Lower leg skin (tissue), 4 donors: Measurements from ENCODE around the gene MYRF. TPM values are rescaled to one million over a fixed set of nuclear protein-coding genes. Genes with fewer than 3 reads are reported as not detected.

Experiments used
- DNase-seq, 2 donors: peaks; one replicate each; pipeline ENCODE4 v3.0.0-alpha.2; 2019; ENCODE audit warnings: low spot score in 2 of 2
- H3K4me3 ChIP-seq: fragments of 200-600 bp; sonication (generic); 2 replicates; pipeline ENCODE4 v1.5.1; 2017; ENCODE audit warnings: mild to moderate bottlenecking, low read depth; ENCODE audit not compliant: poor library complexity, severe bottlenecking
- POLR2A ChIP-seq, 2 donors: fragments of 450-650 bp; IDR thresholded peaks; one replicate each; pipeline ENCODE4 v1.6.1; 2016 to 2017; ENCODE audit warnings: antibody characterized with exemption in 2 of 2, mild to moderate bottlenecking in 1 of 2, moderate library complexity in 1 of 2
- WGBS, 2 donors: methylation state at CpG; one replicate each; pipeline ENCODE4 v1.1.5; 2018; 5-methylcytosine and 5-hydroxymethylcytosine counted together
- intact Hi-C: fragments of 100-400 bp; cut with DNase I; formaldehyde crosslinking; loops from one replicate; pipeline ENCODE4 v1.15.0; 2023; ENCODE audit warnings: low total_unique reads
- total RNA-seq, 4 donors: library from RNA; depleted of rRNA; stranded (reverse); fragments of >200 nt; gene quantifications; one replicate each; pipeline ENCODE4 v1.1.0, GENCODE V29; 2016
- TF ChIP-seq, protein P1 (sequence below), 3 donors: fragments of 450-650 bp; IDR thresholded peaks; one replicate each; pipeline ENCODE4 v1.5.1; 2016; ENCODE audit warnings: antibody characterized with exemption in 3 of 3, mild to moderate bottlenecking in 3 of 3, moderate library complexity in 2 of 3

MYRF gene
- total RNA-seq, 4 donors from 2014 or later, result 0.23 to 2.6 (median 1.4) TPM; not detected in 1

DNA sequence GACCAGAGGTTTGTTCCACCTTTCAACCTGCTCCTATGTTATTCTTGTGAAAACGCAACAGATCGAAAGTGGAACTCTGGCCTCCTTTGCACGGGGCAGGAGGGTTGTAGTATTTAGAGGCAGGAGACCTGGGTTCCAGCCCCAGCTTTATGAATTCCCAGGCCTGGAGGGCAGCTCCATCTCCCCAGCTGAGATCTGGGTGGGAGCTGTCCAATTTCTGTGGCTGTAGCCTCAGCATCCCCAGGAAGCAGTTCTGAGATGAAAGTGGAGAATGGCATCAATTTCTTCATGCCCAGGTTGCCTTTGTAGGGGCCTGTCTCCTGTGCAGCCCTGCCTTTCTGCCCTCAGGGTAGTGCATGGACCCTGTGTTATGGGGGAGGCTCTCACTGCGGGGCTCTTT, 79.8 kb downstream of the MYRF start:
- 87 to 94% methylated on average over 4 of the region's 4 CpGs for WGBS, 2 donors
- no peak for TF ChIP-seq POLR2A (IDR thresholded peaks at IDR 0.05)
- TF ChIP-seq, protein P1, sequence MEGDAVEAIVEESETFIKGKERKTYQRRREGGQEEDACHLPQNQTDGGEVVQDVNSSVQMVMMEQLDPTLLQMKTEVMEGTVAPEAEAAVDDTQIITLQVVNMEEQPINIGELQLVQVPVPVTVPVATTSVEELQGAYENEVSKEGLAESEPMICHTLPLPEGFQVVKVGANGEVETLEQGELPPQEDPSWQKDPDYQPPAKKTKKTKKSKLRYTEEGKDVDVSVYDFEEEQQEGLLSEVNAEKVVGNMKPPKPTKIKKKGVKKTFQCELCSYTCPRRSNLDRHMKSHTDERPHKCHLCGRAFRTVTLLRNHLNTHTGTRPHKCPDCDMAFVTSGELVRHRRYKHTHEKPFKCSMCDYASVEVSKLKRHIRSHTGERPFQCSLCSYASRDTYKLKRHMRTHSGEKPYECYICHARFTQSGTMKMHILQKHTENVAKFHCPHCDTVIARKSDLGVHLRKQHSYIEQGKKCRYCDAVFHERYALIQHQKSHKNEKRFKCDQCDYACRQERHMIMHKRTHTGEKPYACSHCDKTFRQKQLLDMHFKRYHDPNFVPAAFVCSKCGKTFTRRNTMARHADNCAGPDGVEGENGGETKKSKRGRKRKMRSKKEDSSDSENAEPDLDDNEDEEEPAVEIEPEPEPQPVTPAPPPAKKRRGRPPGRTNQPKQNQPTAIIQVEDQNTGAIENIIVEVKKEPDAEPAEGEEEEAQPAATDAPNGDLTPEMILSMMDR (IDR thresholded peaks at IDR 0.05), result no peak
- no peak for DNase-seq
- intact Hi-C loops, result no loop called here
- no peak overlapping the region for H3K4me3 ChIP-seq

DNA sequence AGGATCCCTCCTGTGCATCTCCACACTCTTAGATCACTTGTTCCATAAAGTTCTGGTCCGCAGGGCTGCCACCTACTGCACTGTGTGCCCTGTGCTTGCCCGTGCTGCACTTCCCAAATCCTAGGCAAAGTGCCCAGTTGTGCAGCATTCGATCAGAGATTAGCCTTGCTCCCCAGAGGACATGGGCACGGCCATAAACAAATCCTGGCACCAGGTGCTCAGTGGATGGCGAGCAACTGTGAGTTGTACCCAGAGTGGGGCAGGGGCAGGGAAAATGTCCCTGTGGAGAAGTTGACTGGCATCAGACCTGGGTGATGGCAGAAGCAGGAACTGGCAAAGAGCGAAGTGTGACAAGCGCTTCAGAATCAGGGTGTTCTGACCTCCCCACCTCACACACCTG, 80.3 kb downstream of the MYRF start:
- intact Hi-C loops, result no loop called here
- H3K4me3 ChIP-seq, result no peak overlapping the region
- 63 to 64% methylated on average over 7 of the region's 7 CpGs for WGBS, 2 donors
- TF ChIP-seq, protein P1 (IDR thresholded peaks at IDR 0.05), result no peak
- TF ChIP-seq POLR2A (IDR thresholded peaks at IDR 0.05), result no peak
- no peak for DNase-seq

DNA sequence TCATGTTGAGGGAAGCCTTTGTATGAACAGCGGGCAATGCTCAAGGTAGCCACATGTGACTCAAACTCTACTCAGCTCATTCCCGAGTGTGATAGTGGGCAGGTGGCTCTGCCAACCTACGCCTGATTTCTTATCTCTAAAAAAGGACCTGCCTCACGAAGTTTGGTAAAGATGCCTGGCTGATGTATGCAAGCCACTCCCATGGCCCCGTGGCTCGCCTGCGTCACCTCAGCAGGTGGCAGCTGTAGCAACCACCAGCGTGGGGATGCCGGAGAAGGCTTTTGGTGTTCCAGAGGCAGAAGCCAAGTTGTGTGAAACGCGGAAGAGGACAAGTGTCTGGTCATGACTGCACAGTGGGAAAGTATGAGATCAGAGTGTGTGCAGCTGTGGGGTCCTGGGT, 81.0 kb downstream of the MYRF start:
- intact Hi-C loops, result no loop called here
- no peak overlapping the region for H3K4me3 ChIP-seq
- no peak for DNase-seq
- no peak for TF ChIP-seq POLR2A (IDR thresholded peaks at IDR 0.05)
- TF ChIP-seq, protein P1 (IDR thresholded peaks at IDR 0.05), result no peak
- WGBS, 2 donors, result 78 to 85% methylated on average over 11 of the region's 11 CpGs

DNA sequence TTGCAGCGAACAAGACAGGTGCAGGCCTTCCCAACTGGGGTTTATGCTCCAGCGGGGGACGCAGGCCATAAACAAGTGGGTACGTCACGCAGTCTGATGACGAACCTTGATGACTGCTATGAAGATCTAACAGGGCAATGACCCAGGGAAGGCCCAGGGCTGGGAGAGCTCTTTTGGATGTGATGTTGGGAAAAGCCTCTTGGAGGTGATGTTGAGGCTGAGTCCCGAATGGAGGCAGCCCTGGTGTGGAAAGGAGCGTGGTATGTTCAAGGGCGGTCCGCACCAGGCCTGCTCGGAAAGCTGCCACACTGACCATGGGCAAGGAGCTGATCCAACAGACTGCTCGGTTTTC, 81.5 kb downstream of the MYRF start:
- DNase-seq, result no peak
- WGBS, 2 donors, result 91 to 93% methylated on average over 12 of the region's 12 CpGs
- intact Hi-C loops, result no loop called here
- TF ChIP-seq, protein P1 (IDR thresholded peaks at IDR 0.05), result no peak
- TF ChIP-seq POLR2A (IDR thresholded peaks at IDR 0.05), result no peak
- H3K4me3 ChIP-seq, result no peak overlapping the region

DNA sequence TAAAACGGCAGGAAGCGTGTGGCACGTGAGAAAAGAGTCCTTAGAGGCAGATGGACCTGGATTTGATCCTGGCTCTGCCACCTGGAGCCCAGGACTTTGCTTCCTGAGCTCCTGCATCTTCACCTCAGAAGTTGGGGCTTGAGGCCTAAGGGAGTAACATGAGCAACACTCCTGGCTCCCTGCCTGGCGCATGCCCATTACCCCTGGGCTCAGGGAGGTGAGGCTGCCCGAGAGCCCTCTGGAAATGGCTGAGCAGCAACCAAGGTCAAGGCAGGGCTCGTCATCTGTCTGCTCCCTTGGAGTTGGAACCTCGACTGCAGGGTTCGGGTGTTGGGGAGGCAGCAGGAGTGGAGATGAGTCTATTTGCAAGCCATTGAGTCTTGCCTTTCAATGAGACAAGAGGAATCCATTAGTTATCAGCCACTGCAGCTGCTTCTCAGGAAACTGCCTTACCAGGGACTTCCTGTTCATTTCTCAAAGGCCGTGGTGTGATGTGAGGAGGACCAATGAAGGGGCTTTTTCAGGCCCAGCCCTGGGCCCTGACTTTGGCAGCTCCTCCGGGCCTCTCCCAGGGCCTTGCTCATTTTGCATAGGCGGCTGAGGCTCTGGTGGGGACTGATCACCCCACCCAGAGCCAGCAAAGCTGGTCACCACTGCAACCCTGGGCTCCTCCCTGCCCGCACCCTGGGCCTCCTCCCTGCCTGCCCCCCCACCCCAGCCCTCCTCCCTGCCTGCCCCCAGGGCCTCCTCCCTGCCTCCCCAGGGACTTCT, 82.0 kb downstream of the MYRF start:
- 50 to 57% methylated on average over 11 to 12 of the region's 12 CpGs for WGBS, 2 donors
- TF ChIP-seq, protein P1 (IDR thresholded peaks at IDR 0.05), result no peak
- no peak for TF ChIP-seq POLR2A (IDR thresholded peaks at IDR 0.05)
- DNase-seq, result peak in 1 of 2 donors; percentile 23
- no peak overlapping the region for H3K4me3 ChIP-seq
- intact Hi-C loops, result no loop called here

DNA sequence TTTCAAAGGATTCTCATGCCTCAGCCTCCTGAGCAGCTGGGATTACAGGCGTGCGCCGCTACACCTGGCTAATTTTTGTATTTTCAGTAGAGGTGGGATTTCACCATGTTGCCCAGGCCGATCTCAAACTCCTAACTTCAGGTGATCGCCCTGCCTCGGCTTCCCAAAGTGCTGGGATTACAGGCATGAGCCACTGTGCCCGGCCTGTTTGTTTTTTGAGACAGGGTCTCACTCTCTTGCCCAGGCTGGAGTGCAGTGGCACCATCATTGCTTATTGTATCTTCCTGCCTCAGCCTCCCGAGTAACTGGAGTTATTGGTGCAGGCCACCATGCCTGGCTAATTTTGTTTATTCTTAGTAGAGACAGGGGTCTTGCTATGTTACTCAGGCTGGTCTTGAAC, 83.8 kb downstream of the MYRF start:
- intact Hi-C loops, result no loop called here
- TF ChIP-seq, protein P1 (IDR thresholded peaks at IDR 0.05), result no peak
- TF ChIP-seq POLR2A (IDR thresholded peaks at IDR 0.05), result no peak
- H3K4me3 ChIP-seq, result no peak overlapping the region
- WGBS, 2 donors, result 95 to 99% methylated on average over 8 of the region's 8 CpGs
- DNase-seq, result no peak
